Colonic mucosa (tissue), 4 donors: ENCODE data around the gene P3H4. TPM values are rescaled to one million over a fixed set of nuclear protein-coding genes. Genes with fewer than 3 reads are reported as not detected.
"Not testable (repeated sequence)": the region's sequence is repeated elsewhere in the genome, so short reads cannot be mapped to it uniquely, and the experiment has no call there.

ENCODE experiments used
- DNase-seq: peaks from one replicate; pipeline ENCODE4 v3.0.0-alpha.2; 2020
- H3K27ac ChIP-seq: fragments of 200-600 bp; one replicate; pipeline ENCODE4 v1.8.0; 2021
- H3K27me3 ChIP-seq: fragments of 200-600 bp; one replicate; pipeline ENCODE4 v1.8.0; 2021
- H3K36me3 ChIP-seq: fragments of 200-600 bp; one replicate; pipeline ENCODE4 v1.8.0; 2021
- H3K4me1 ChIP-seq: fragments of 200-600 bp; one replicate; pipeline ENCODE4 v1.8.0; 2021; ENCODE audit warnings: mild to moderate bottlenecking
- H3K4me3 ChIP-seq: fragments of 200-600 bp; one replicate; pipeline ENCODE4 v1.8.0; 2021
- H3K9ac ChIP-seq, 2 donors: one replicate each; pipeline ENCODE4 v1.7.0; 2013; ENCODE audit warnings: control low read depth in 2 of 2, low read depth in 2 of 2, low read length in 2 of 2
- H3K9me3 ChIP-seq: fragments of 200-600 bp; one replicate; pipeline ENCODE4 v1.8.0; 2021
- CTCF ChIP-seq: fragments of 200-600 bp; IDR thresholded peaks from one replicate; pipeline ENCODE4 v1.8.0; 2022; ENCODE audit warnings: antibody characterized with exemption, mild to moderate bottlenecking
- intact Hi-C: fragments of 100-400 bp; cut with DNase I; formaldehyde crosslinking; loops from one replicate; pipeline ENCODE4 v1.14.1; 2022
- total RNA-seq, 2 donors: library from RNA; stranded (reverse); fragmentation: NEBNext Ultra II Directional in 1 of 2; extraction: Animal tissue kit (Norgen Biotek cat#: 25700) in 1 of 2; gene quantifications; one replicate each; pipeline ENCODE4 v1.2.1, GENCODE V29; 2021
- donor health status: healthy.
- donor health status: DM: no; HTN: no; CAD: no.
- donor health status: DM: no; HTN: no; CAD: no.

P3H4 gene
- total RNA-seq, 2 donors from 2014 or later, result 8.5 to 16.7 TPM

- DNase-seq, result no peak
- H3K9ac ChIP-seq, result peak overlapping the region; percentile 53 to 87
Measured at GRCh38 chr17:41835214-41835799, 23.6 kb upstream of the P3H4 start.

GRCh38 chr17:41829961-41830360 lies 18.2 kb upstream of the P3H4 start:
- H3K4me1 ChIP-seq, DNase-seq, intact Hi-C loops, H3K9me3 ChIP-seq, H3K27me3 ChIP-seq, H3K27ac ChIP-seq, H3K9ac ChIP-seq, H3K4me3 ChIP-seq, H3K36me3 ChIP-seq: not testable (repeated sequence)

More at GRCh38 chr17:41835214-41835799, 23.6 kb upstream of the P3H4 start:
- H3K36me3 ChIP-seq, result no peaks in the 10 kb centered on the region
- intact Hi-C loops, result no loop called here
- no peaks in the 10 kb centered on the region for H3K4me1 ChIP-seq
- peak overlapping the region; percentile 50 for H3K27ac ChIP-seq
- peak overlapping the region; percentile 93 for H3K4me3 ChIP-seq
- H3K27me3 ChIP-seq, result no peaks in the 10 kb centered on the region
- no peaks in the 10 kb centered on the region for H3K9me3 ChIP-seq
- TF ChIP-seq CTCF, result no peak

- TF ChIP-seq CTCF, result no peak
- no peak overlapping the region for H3K27ac ChIP-seq
- intact Hi-C loops, result no loop called here
- no peak overlapping the region for H3K9ac ChIP-seq
- H3K4me1 ChIP-seq, result no peaks in the 10 kb centered on the region
- H3K4me3 ChIP-seq, result no peak overlapping the region
- no peaks in the 10 kb centered on the region for H3K27me3 ChIP-seq
- no peak for DNase-seq
- no peaks in the 10 kb centered on the region for H3K9me3 ChIP-seq
- H3K36me3 ChIP-seq, result no peaks in the 10 kb centered on the region
Measured at GRCh38 chr17:41825175-41825845, 13.6 kb upstream of the P3H4 start.

- Histone ChIP-seq H3K27ac (no peak overlapping the region), H3K36me3 (no peaks in the 10 kb centered on the region), H3K9ac (no peak overlapping the region), H3K9me3 (no peaks in the 10 kb centered on the region), H3K27me3 (no peaks in the 10 kb centered on the region), H3K4me1 (no peaks in the 10 kb centered on the region), H3K4me3 (no peak overlapping the region)
- intact Hi-C loops, result no loop called here
- no peak for DNase-seq
- no peak for TF ChIP-seq CTCF
Measured at GRCh38 chr17:41824086-41824485, 12.3 kb upstream of the P3H4 start.

GRCh38 chr17:41823580-41823979 lies 11.8 kb upstream of the P3H4 start:
- no peaks in the 10 kb centered on the region for H3K9me3 ChIP-seq
- intact Hi-C loops, result no loop called here
- H3K9ac ChIP-seq, result no peak overlapping the region
- H3K4me3 ChIP-seq, result no peak overlapping the region
- no peak for DNase-seq
- no peaks in the 10 kb centered on the region for H3K27me3 ChIP-seq
- no peak for TF ChIP-seq CTCF
- H3K4me1 ChIP-seq, result no peaks in the 10 kb centered on the region
- no peaks in the 10 kb centered on the region for H3K36me3 ChIP-seq
- no peak overlapping the region for H3K27ac ChIP-seq

GRCh38 chr17:41823141-41823524 lies 11.4 kb upstream of the P3H4 start:
- no peak for DNase-seq
- Histone ChIP-seq H3K4me3 (no peak overlapping the region), H3K4me1 (no peaks in the 10 kb centered on the region), H3K36me3 (no peaks in the 10 kb centered on the region), H3K27ac (no peak overlapping the region), H3K9ac (no peak overlapping the region), H3K27me3 (no peaks in the 10 kb centered on the region), H3K9me3 (no peaks in the 10 kb centered on the region)
- no peak for TF ChIP-seq CTCF
- intact Hi-C loops, result no loop called here
